Nephron (organoid): Measurements from ENCODE around the gene SKAP2.

Source experiments
- H3K27ac Mint-ChIP-seq, 3 experiments: 2 replicates each; pipeline ENCODE4 v1.8.0; 2020; ENCODE audit warnings: mixed read lengths in 3 of 3, mild to moderate bottlenecking in 2 of 3, moderate library complexity in 1 of 3
- H3K27me3 Mint-ChIP-seq: 2 replicates; pipeline ENCODE4 v1.8.0; 2021; ENCODE audit warnings: low read depth, mild to moderate bottlenecking, moderate library complexity, mixed read lengths
- H3K36me3 Mint-ChIP-seq: 2 replicates; pipeline ENCODE4 v1.8.0; 2020; ENCODE audit warnings: low read depth, mixed read lengths
- H3K4me1 Mint-ChIP-seq: 2 replicates; pipeline ENCODE4 v1.8.0; 2020; ENCODE audit warnings: mixed read lengths
- H3K4me3 Mint-ChIP-seq, 3 experiments: 2 replicates each; pipeline ENCODE4 v1.8.0; 2020; ENCODE audit warnings: mild to moderate bottlenecking in 3 of 3, mixed read lengths in 3 of 3, moderate library complexity in 2 of 3
- H3K9me3 Mint-ChIP-seq: 2 replicates; pipeline ENCODE4 v1.8.0; 2020; ENCODE audit warnings: mixed read lengths
- TF ChIP-seq, protein P1 (sequence below), 3 experiments: fragments of 200-600 bp; sonication (generic); IDR thresholded peaks; one replicate each; pipeline ENCODE4 v1.5.0; 2021; ENCODE audit warnings: antibody characterized with exemption in 3 of 3; ENCODE audit not compliant: unreplicated experiment in 3 of 3

Gene SKAP2

DNA sequence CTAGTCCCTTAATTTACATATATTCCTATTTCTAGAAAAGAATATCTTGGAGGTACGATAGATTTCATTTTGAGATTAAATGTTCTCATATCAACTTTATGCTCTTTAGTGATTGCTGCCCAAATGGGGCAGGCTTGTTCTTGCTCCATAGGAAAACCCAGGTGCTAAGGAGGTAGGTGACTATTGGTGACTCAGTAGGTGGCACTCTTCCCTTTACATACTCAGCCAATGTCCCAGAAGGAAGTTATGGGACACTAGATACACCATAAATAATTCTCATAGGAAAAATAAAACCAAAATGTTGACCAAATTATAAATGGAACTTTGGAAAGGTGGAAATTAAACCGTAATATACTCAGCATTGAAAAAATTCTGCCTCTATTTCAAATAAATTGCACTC is 4.0 kb downstream of the SKAP2 start:
- Mint-ChIP-seq H3K27me3 (peaks cover 57% of the 10 kb centered on the region), H3K36me3 (no peaks in the 10 kb centered on the region), H3K9me3 (no peaks in the 10 kb centered on the region), H3K4me3 (no peak overlapping the region), H3K4me1 (peaks cover 39% of the 10 kb centered on the region), H3K27ac (peak overlapping the region in 1 of 3 experiments; percentile 43)
- TF ChIP-seq, protein P1, sequence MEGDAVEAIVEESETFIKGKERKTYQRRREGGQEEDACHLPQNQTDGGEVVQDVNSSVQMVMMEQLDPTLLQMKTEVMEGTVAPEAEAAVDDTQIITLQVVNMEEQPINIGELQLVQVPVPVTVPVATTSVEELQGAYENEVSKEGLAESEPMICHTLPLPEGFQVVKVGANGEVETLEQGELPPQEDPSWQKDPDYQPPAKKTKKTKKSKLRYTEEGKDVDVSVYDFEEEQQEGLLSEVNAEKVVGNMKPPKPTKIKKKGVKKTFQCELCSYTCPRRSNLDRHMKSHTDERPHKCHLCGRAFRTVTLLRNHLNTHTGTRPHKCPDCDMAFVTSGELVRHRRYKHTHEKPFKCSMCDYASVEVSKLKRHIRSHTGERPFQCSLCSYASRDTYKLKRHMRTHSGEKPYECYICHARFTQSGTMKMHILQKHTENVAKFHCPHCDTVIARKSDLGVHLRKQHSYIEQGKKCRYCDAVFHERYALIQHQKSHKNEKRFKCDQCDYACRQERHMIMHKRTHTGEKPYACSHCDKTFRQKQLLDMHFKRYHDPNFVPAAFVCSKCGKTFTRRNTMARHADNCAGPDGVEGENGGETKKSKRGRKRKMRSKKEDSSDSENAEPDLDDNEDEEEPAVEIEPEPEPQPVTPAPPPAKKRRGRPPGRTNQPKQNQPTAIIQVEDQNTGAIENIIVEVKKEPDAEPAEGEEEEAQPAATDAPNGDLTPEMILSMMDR (IDR thresholded peaks at IDR 0.05; ENCODE audit: unreplicated experiment in 3 of 3): peak in 1 of 3 experiments; percentile 42

DNA sequence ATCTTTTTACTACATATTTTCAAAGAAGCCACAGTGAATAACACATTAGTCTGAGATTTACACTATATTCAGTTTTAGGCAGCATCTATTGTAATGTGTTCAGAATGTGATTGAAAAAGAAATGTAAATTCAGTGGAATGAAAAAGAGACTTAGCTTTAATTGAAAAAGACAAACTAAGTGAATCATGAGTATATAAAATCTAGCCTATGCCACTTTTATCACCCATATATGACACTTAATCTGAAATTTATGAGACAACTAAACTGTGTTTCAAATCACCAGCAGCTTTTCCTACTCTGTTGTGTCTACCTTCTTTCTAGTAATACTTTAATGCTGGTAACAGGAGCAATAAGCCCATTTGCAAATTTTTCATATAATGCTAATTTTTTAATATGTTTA is 4.7 kb downstream of the SKAP2 start:
- H3K36me3 Mint-ChIP-seq: no peaks in the 10 kb centered on the region
- no peak overlapping the region for H3K27ac Mint-ChIP-seq
- peaks cover 60% of the 10 kb centered on the region for H3K27me3 Mint-ChIP-seq
- H3K4me3 Mint-ChIP-seq: no peak overlapping the region
- peaks cover 39% of the 10 kb centered on the region for H3K4me1 Mint-ChIP-seq
- H3K9me3 Mint-ChIP-seq: no peaks in the 10 kb centered on the region
- TF ChIP-seq, protein P1 (IDR thresholded peaks at IDR 0.05; ENCODE audit: unreplicated experiment in 3 of 3): no peak

DNA sequence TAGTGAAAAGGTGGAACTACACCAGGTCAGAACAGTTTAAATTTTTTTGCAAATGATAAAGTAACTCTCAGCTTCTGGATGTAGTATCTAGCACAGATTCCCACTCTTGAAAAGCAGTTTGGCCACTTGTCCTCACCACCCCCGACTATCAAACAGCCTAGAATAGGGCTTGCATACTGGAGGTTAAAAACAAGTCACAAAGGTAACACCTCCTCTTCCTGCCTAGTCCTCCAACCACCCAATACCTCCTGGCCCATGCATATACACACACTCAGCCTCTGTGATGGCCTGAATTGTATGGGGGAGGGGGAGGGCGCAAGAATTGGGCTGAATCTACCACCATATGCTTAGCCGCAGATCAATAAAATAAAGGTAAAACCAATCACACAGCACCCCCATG is 5.7 kb downstream of the SKAP2 start:
- TF ChIP-seq, protein P1 (IDR thresholded peaks at IDR 0.05; ENCODE audit: unreplicated experiment in 3 of 3): no peak
- peak overlapping the region; percentile 88 to 95 (median 95) for H3K27ac Mint-ChIP-seq
- H3K4me1 Mint-ChIP-seq: peaks cover 35% of the 10 kb centered on the region
- peak overlapping the region; percentile 82 to 83 (median 83) for H3K4me3 Mint-ChIP-seq
- H3K9me3 Mint-ChIP-seq: no peaks in the 10 kb centered on the region
- no peaks in the 10 kb centered on the region for H3K36me3 Mint-ChIP-seq
- peaks cover 59% of the 10 kb centered on the region for H3K27me3 Mint-ChIP-seq

DNA sequence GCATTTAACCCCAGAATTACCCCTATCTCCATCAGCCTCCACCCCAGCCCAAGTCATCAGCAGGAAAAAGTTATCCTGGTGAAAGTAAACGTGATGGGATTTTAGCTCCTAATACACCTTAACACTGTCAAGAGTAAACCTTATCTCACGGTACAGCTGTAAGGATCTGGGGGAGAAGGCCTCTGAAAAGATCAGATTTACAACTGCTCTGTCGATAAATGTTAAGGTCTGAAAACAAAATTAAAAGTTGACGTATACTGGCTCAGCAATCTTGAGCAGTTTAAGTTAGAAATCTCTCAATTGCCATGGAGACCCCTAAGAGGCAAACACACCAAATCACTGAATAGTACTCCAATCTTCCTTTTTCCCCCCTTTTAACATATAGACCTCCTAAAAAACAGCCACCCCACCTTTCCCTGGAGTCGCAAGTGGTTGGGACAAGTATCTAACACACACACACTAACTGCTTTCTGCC is 6.1 kb downstream of the SKAP2 start:
- Mint-ChIP-seq H3K9me3 (no peaks in the 10 kb centered on the region), H3K27ac (peak overlapping the region; percentile 88 to 95 (median 95)), H3K4me1 (peaks cover 32% of the 10 kb centered on the region), H3K4me3 (peak overlapping the region; percentile 82 to 83 (median 83)), H3K27me3 (peaks cover 60% of the 10 kb centered on the region), H3K36me3 (no peaks in the 10 kb centered on the region)
- TF ChIP-seq, protein P1 (IDR thresholded peaks at IDR 0.05; ENCODE audit: unreplicated experiment in 3 of 3): no peak

DNA sequence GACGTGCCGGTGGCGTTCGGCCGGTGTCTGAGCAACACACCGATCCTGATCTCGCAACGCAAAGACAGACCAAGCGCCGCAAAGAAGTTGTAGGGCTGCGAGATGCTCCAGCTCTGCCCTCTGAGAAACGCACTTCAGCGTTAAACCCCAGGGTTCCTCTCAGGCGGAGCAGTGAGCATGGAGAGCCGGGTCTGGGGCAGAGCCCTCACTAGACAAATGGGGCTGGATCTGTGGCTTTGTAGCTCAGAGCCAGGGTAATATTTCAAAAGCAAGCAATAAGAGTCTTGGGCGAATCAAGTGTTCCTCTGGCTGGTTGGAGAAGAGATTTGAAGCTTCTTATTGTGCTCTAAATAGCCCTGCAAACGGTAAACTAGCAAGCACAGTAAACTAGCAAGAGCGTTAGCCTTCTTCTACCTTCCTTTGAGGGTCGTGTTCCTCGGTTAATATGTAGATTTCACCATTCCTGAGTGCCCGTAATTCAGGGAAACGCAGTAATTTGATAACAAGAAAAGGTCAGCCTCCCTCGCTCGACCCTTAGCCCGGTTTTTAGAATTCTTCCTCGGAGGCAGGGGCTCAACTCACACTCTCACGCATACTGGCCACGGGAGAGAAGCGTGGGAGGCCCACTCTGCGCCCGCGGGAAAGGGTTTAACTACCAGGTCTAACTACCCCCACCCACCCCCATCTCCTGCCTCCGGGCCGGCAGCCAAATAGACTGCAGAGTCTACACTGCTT is 6.7 kb downstream of the SKAP2 start:
- TF ChIP-seq, protein P1 (IDR thresholded peaks at IDR 0.05; ENCODE audit: unreplicated experiment in 3 of 3): no peak
- H3K36me3 Mint-ChIP-seq: no peaks in the 10 kb centered on the region
- H3K4me1 Mint-ChIP-seq: peaks cover 32% of the 10 kb centered on the region
- peak overlapping the region; percentile 82 to 83 (median 83) for H3K4me3 Mint-ChIP-seq
- H3K9me3 Mint-ChIP-seq: no peaks in the 10 kb centered on the region
- H3K27ac Mint-ChIP-seq: peak overlapping the region; percentile 88 to 95 (median 95)
- peaks cover 57% of the 10 kb centered on the region for H3K27me3 Mint-ChIP-seq

DNA sequence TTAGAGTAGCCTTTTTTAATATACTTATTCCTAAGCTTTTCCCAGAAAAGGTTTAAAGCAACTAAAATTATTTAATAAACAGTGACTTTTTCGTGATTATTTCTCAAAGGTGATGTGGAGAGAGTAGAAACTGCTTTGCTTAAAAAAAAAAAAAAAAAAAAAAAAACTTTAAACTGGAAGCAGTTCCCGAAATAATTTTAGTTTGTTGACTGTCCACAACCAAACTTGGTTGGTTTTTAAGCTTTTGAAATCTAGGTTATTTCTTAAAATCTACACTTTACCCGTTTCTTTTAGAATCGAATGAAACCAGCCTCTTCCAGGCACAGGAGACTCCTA is 7.3 kb downstream of the SKAP2 start:
- Mint-ChIP-seq H3K36me3 (no peaks in the 10 kb centered on the region), H3K27me3 (peaks cover 59% of the 10 kb centered on the region), H3K9me3 (no peaks in the 10 kb centered on the region), H3K4me1 (peaks cover 32% of the 10 kb centered on the region), H3K4me3 (peak overlapping the region; percentile 82 to 83 (median 83)), H3K27ac (peak overlapping the region; percentile 88 to 95 (median 95))
- TF ChIP-seq, protein P1 (IDR thresholded peaks at IDR 0.05; ENCODE audit: unreplicated experiment in 3 of 3): no peak
